ENCODE data around the gene ANO10.

- TF ChIP-seq CTCF (tag by site-specific recombination; IDR thresholded peaks at IDR 0.05), result no peak
- no peak for TF ChIP-seq YY1 (tag by site-specific recombination; IDR thresholded peaks at IDR 0.05)
- TF ChIP-seq ZNF549 (tag by site-specific recombination; IDR thresholded peaks at IDR 0.05), result no peak
- TF ChIP-seq GFI1B (tag by site-specific recombination; IDR thresholded peaks at IDR 0.05), result no peak
- no peak for TF ChIP-seq REST (tag by site-specific recombination; IDR thresholded peaks at IDR 0.05)
- no peak for TF ChIP-seq REPIN1 (tag by site-specific recombination; IDR thresholded peaks at IDR 0.05; ENCODE audit: low read depth)
- TF ChIP-seq ZNF404 (tag by site-specific recombination; IDR thresholded peaks at IDR 0.05), result no peak
- TF ChIP-seq ZNF114 (tag by site-specific recombination; IDR thresholded peaks at IDR 0.05), result no peak
- no peak for TF ChIP-seq ZNF274 (IDR thresholded peaks at IDR 0.05; ENCODE audit: low read length)
- TF ChIP-seq ZNF274 (tag by site-specific recombination; IDR thresholded peaks at IDR 0.05; ENCODE audit: borderline replicate concordance), result no peak
- no peak for TF ChIP-seq ZNF423 (tag by site-specific recombination; IDR thresholded peaks at IDR 0.05)
- TF ChIP-seq ATF2 (tag by site-specific recombination; IDR thresholded peaks at IDR 0.05; ENCODE audit: low read depth), result no peak
- no peak for TF ChIP-seq ZNF76 (tag by site-specific recombination; IDR thresholded peaks at IDR 0.05; ENCODE audit: borderline replicate concordance, low read depth)
- TF ChIP-seq ZBTB49 (tag by site-specific recombination; IDR thresholded peaks at IDR 0.05; ENCODE audit: low read depth), result no peak
Measured at GRCh38 chr3:43435706-43436105, 186.1 kb downstream of the ANO10 start.
